ENCODE results near the gene TRAPPC1. TPM values are rescaled to one million over a fixed set of nuclear protein-coding genes. Genes with fewer than 3 reads are reported as not detected.

The TRAPPC1 gene
- total RNA-seq, 1 experiment from 2014 or later: 99.7 TPM

DNA sequence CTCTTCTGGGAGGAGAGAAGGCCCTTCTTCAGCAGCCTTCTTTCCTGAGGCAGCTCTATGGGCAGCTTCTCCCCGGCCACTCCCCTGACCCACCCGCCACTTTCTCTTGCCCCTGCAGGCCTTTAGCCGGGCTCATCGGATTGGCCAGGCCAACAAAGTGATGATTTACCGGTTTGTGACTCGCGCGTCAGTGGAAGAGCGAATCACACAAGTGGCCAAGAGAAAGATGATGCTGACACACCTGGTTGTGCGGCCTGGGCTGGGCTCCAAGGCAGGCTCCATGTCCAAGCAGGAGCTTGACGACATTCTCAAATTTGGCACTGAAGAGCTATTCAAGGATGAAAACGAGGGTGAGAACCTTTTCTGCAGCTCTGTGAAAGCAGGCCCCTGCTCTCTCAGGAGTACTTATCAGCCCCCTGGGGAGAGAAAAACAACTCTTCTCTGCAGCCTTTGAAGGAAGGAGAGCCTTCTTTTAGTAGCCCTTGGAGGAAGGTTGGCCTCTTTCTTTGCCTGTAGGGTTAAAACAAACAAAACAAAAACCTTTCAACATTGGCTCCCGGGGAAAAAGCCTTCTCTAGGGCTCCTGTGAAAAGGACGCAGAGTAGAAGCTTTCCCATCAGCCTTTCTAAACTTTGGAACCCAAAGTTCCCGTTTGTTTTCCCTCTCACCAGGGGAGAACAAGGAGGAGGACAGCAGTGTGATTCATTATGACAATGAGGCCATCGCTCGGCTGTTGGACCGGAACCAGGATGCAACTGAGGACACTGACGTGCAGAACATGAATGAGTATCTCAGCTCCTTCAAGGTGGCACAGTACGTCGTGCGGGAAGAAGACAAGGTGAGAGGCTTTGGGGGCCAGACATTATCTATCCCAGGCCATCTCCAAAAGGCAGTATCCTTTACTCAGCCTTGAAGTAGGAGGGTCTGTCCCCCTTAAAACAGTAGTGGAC lies 28.3 kb downstream of the TRAPPC1 start (continued):
- no peak for TF ChIP-seq IRF1 (CRISPR knock-in tag; IDR thresholded peaks at IDR 0.05)

DNA sequence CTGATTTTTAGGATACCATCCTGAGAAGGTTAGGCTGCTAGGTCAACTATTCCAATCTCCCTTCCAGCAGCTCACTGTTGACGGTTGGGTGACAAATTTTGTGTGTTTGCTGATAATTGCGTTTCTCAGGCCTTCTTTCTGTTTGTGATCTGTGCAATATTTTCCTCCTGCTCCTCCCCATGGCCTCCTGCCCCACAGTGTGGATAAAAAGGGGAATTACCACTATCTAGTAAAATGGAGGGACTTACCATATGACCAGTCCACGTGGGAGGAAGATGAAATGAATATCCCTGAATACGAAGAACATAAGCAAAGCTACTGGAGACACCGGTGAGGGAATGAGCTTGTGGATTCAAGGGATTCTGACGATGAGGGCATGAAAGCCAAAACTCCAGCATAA lies 34.0 kb downstream of the TRAPPC1 start:
- H3K4me1 Mint-ChIP-seq: no peaks in the 10 kb centered on the region
- no peak for TF ChIP-seq AR (CRISPR knock-in tag; IDR thresholded peaks at IDR 0.05)
- TF ChIP-seq RORB (CRISPR knock-in tag; IDR thresholded peaks at IDR 0.05): no peak
- TF ChIP-seq, protein P1, sequence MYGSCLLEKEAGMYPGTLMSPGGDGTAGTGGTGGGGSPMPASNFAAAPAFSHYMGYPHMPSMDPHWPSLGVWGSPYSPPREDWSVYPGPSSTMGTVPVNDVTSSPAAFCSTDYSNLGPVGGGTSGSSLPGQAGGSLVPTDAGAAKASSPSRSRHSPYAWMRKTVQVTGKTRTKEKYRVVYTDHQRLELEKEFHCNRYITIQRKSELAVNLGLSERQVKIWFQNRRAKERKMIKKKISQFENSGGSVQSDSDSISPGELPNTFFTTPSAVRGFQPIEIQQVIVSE (CRISPR knock-in tag; IDR thresholded peaks at IDR 0.05; ENCODE audit: borderline replicate concordance): no peak
- TF ChIP-seq RELA (CRISPR knock-in tag; IDR thresholded peaks at IDR 0.05; ENCODE audit: borderline replicate concordance): no peak
- no peak for TF ChIP-seq PRRX2 (CRISPR knock-in tag; IDR thresholded peaks at IDR 0.05)
- no peak for TF ChIP-seq MLX (CRISPR knock-in tag; IDR thresholded peaks at IDR 0.05)
- TF ChIP-seq HMGXB4 (CRISPR knock-in tag; IDR thresholded peaks at IDR 0.05): no peak
- TF ChIP-seq, protein P2, sequence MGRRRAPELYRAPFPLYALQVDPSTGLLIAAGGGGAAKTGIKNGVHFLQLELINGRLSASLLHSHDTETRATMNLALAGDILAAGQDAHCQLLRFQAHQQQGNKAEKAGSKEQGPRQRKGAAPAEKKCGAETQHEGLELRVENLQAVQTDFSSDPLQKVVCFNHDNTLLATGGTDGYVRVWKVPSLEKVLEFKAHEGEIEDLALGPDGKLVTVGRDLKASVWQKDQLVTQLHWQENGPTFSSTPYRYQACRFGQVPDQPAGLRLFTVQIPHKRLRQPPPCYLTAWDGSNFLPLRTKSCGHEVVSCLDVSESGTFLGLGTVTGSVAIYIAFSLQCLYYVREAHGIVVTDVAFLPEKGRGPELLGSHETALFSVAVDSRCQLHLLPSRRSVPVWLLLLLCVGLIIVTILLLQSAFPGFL (CRISPR knock-in tag; IDR thresholded peaks at IDR 0.05; ENCODE audit: borderline replicate concordance): no peak
- TF ChIP-seq SP1 (CRISPR knock-in tag; conservative IDR thresholded peaks at IDR 0.05): no peak
- no peak for TF ChIP-seq NFE2L1 (CRISPR knock-in tag; IDR thresholded peaks at IDR 0.05)
- TF ChIP-seq NFYB (CRISPR knock-in tag; conservative IDR thresholded peaks at IDR 0.05; ENCODE audit: low read depth): no peak
- no peak for TF ChIP-seq MXD4 (CRISPR knock-in tag; IDR thresholded peaks at IDR 0.05; ENCODE audit: borderline replicate concordance)
- no peak for TF ChIP-seq ZNF263 (CRISPR knock-in tag; IDR thresholded peaks at IDR 0.05; ENCODE audit: low read depth)
- peaks cover 27% of the 10 kb centered on the region; the same call in 1 of the 2 replicates for H3K36me3 Mint-ChIP-seq
- ChIA-PET CTCF (interaction anchor here (1.1 kb wide), 1 partner anchor 196 kb away, joined by 3 read pairs; no protein-coding TSS in a partner anchor), POLR2A (no interaction called here)
- ATAC-seq: no peak
- H3K27ac Mint-ChIP-seq: no peak overlapping the region
- H3K9me3 Mint-ChIP-seq: no peaks in the 10 kb centered on the region
- no peak for DNase-seq (ENCODE audit: low spot score)
- no peaks in the 10 kb centered on the region for H3K27me3 Mint-ChIP-seq (ENCODE audit: low read depth)
- no peak overlapping the region for H3K4me3 Mint-ChIP-seq

DNA sequence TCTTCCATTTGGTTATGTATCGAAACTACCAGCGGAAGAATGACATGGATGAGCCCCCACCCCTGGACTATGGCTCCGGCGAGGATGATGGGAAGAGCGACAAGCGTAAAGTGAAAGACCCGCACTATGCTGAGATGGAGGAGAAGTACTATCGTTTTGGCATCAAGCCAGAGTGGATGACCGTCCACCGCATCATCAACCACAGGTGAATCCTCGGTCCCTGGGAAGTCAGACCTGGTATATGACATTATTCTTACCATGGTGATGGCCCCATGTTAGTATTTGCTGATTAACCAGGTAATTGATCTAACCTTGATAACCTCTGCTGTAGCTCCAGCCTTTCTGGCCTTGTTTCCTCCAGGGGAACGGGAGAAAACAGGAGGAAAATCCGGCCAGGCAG lies 34.7 kb downstream of the TRAPPC1 start:
- no peaks in the 10 kb centered on the region for H3K4me1 Mint-ChIP-seq
- H3K9me3 Mint-ChIP-seq: no peaks in the 10 kb centered on the region
- H3K27me3 Mint-ChIP-seq (ENCODE audit: low read depth): no peaks in the 10 kb centered on the region
- no peak overlapping the region for H3K27ac Mint-ChIP-seq
- ChIA-PET CTCF (no interaction called here), POLR2A (no interaction called here)
- DNase-seq (ENCODE audit: low spot score) (no peak), ATAC-seq (no peak)
- no peak overlapping the region for H3K4me3 Mint-ChIP-seq
- H3K36me3 Mint-ChIP-seq: peaks cover 25% of the 10 kb centered on the region; the same call in 1 of the 2 replicates
- TF ChIP-seq FOXK1 (CRISPR knock-in tag; IDR thresholded peaks at IDR 0.05): no peak
- TF ChIP-seq JUN (CRISPR knock-in tag; IDR thresholded peaks at IDR 0.05): no peak
- no peak for TF ChIP-seq MAX (CRISPR knock-in tag; IDR thresholded peaks at IDR 0.05)
- TF ChIP-seq, protein P3, sequence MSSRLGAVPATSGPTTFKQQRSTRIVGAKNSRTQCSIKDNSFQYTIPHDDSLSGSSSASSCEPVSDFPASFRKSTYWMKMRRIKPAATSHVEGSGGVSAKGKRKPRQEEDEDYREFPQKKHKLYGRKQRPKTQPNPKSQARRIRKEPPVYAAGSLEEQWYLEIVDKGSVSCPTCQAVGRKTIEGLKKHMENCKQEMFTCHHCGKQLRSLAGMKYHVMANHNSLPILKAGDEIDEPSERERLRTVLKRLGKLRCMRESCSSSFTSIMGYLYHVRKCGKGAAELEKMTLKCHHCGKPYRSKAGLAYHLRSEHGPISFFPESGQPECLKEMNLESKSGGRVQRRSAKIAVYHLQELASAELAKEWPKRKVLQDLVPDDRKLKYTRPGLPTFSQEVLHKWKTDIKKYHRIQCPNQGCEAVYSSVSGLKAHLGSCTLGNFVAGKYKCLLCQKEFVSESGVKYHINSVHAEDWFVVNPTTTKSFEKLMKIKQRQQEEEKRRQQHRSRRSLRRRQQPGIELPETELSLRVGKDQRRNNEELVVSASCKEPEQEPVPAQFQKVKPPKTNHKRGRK (CRISPR knock-in tag; IDR thresholded peaks at IDR 0.05; ENCODE audit: borderline replicate concordance): no peak
- no peak for TF ChIP-seq CREM (CRISPR knock-in tag; IDR thresholded peaks at IDR 0.05)
- TF ChIP-seq, protein P4, sequence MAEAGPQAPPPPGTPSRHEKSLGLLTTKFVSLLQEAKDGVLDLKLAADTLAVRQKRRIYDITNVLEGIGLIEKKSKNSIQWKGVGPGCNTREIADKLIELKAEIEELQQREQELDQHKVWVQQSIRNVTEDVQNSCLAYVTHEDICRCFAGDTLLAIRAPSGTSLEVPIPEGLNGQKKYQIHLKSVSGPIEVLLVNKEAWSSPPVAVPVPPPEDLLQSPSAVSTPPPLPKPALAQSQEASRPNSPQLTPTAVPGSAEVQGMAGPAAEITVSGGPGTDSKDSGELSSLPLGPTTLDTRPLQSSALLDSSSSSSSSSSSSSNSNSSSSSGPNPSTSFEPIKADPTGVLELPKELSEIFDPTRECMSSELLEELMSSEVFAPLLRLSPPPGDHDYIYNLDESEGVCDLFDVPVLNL (CRISPR knock-in tag; IDR thresholded peaks at IDR 0.05; ENCODE audit: borderline replicate concordance, low read depth): no peak
- no peak for TF ChIP-seq NR2C2 (CRISPR knock-in tag; IDR thresholded peaks at IDR 0.05)
